GM13977 (cell line): Measurements from ENCODE around the gene KRTAP29-1.

Experiments
- DNase-seq: peaks from one replicate; pipeline ENCODE4 v3.0.0; 2012; ENCODE audit warnings: low spot score
- CTCF ChIP-seq: IDR thresholded peaks from 2 replicates; pipeline ENCODE4 v1.5.1; 2012; ENCODE audit warnings: mild to moderate bottlenecking, control low read depth; ENCODE audit not compliant: insufficient read depth; ENCODE audit errors: extremely low read depth, missing control alignments
- in situ Hi-C: fragments of 300-500 bp; cut with MboI; formaldehyde crosslinking; loops from one replicate; pipeline ENCODE4 v1.12.0; 2022; ENCODE audit warnings: low sequenced_read_pairs, low pct_unique_long_range_greater_than_20kb, mixed read lengths, inconsistent platforms; ENCODE audit not compliant: unreplicated experiment

Gene KRTAP29-1

GRCh38 chr17:41340934-41341861 lies 38.5 kb upstream of the KRTAP29-1 start:
- DNase-seq: no peak
- in situ Hi-C loops: no loop called here
- TF ChIP-seq CTCF: no peak

GRCh38 chr17:41340494-41340893 lies 37.8 kb upstream of the KRTAP29-1 start:
- in situ Hi-C loops: no loop called here
- no peak for DNase-seq
- no peak for TF ChIP-seq CTCF

GRCh38 chr17:41339571-41340172 lies 37.0 kb upstream of the KRTAP29-1 start:
- no peak for TF ChIP-seq CTCF
- in situ Hi-C loops: no loop called here
- no peak for DNase-seq

- TF ChIP-seq CTCF: no peak
- DNase-seq: no peak
- in situ Hi-C loops: no loop called here
Measured at GRCh38 chr17:41338961-41339485, 36.4 kb upstream of the KRTAP29-1 start.

GRCh38 chr17:41335747-41336146 lies 33.1 kb upstream of the KRTAP29-1 start:
- no peak for TF ChIP-seq CTCF
- in situ Hi-C loops: no loop called here
- DNase-seq: no peak

- TF ChIP-seq CTCF: no peak
- DNase-seq: no peak
- in situ Hi-C loops: no loop called here
Measured at GRCh38 chr17:41334385-41335305, 32.0 kb upstream of the KRTAP29-1 start.
